HG02884 (cell line): ENCODE data around the gene SPTLC3.
A peak's percentile ranks its signal among the peaks of the same experiment; 100 is the strongest.

Experiments used
- ATAC-seq: cut with Tn5 transposase; IDR thresholded peaks from one replicate; pipeline ENCODE4 v1.9.1; 2021; ENCODE audit warnings: mild to moderate bottlenecking, moderate library complexity; ENCODE audit not compliant: unreplicated experiment

Gene SPTLC3

GRCh38 chr20:12984069-12984765, 24.6 kb upstream of the SPTLC3 start:
- no peak for ATAC-seq

- ATAC-seq: no peak
Observed at GRCh38 chr20:12984863-12985262, 23.9 kb upstream of the SPTLC3 start.

GRCh38 chr20:12987261-12987660, 21.5 kb upstream of the SPTLC3 start:
- ATAC-seq: no peak

GRCh38 chr20:12989586-12990115, 19.1 kb upstream of the SPTLC3 start:
- ATAC-seq: no peak

GRCh38 chr20:12997128-12997655, 11.6 kb upstream of the SPTLC3 start:
- no peak for ATAC-seq

GRCh38 chr20:12998046-12998445, 10.7 kb upstream of the SPTLC3 start:
- no peak for ATAC-seq

GRCh38 chr20:12999201-12999600, 9.6 kb upstream of the SPTLC3 start:
- no peak for ATAC-seq

GRCh38 chr20:13002251-13002650, 6.5 kb upstream of the SPTLC3 start:
- no peak for ATAC-seq

GRCh38 chr20:13006825-13007224, 1.9 kb upstream of the SPTLC3 start:
- ATAC-seq: no peak

GRCh38 chr20:13007596-13007995, 1.2 kb upstream of the SPTLC3 start:
- ATAC-seq: no peak

- ATAC-seq: peak; percentile 90
Observed at GRCh38 chr20:13009682-13010406, 1.1 kb downstream of the SPTLC3 start.

- no peak for ATAC-seq
Observed at GRCh38 chr20:13012886-13013285, 4.1 kb downstream of the SPTLC3 start.

- no peak for ATAC-seq
Observed at GRCh38 chr20:13013411-13013810, 4.6 kb downstream of the SPTLC3 start.

GRCh38 chr20:13017235-13017634, 8.5 kb downstream of the SPTLC3 start:
- no peak for ATAC-seq

- no peak for ATAC-seq
Observed at GRCh38 chr20:13017883-13018535, 9.2 kb downstream of the SPTLC3 start.

GRCh38 chr20:13021205-13021970, 12.6 kb downstream of the SPTLC3 start:
- no peak for ATAC-seq

- ATAC-seq: peak; percentile 72
Observed at GRCh38 chr20:13022401-13023155, 13.8 kb downstream of the SPTLC3 start.

- no peak for ATAC-seq
Observed at GRCh38 chr20:13024596-13024995, 15.8 kb downstream of the SPTLC3 start.

GRCh38 chr20:13025181-13025580, 16.4 kb downstream of the SPTLC3 start:
- no peak for ATAC-seq

- no peak for ATAC-seq
Observed at GRCh38 chr20:13028001-13028400, 19.2 kb downstream of the SPTLC3 start.
